ENCODE results near the gene CPM.

The CPM gene

GRCh38 chr12:68903511-68903910 lies 29.5 kb downstream of the CPM start:
- DNase-seq = no peak

GRCh38 chr12:68901551-68901950 lies 31.4 kb downstream of the CPM start:
- DNase-seq = no peak

GRCh38 chr12:68901145-68901544 lies 31.8 kb downstream of the CPM start:
- no peak for DNase-seq

- DNase-seq = no peak
These were observed 32.7 kb downstream of the CPM start for GRCh38 chr12:68900241-68900640.

GRCh38 chr12:68899251-68899771 lies 33.7 kb downstream of the CPM start:
- no peak for DNase-seq

GRCh38 chr12:68896881-68897540 lies 36.0 kb downstream of the CPM start:
- no peak for DNase-seq

- DNase-seq = no peak
These were observed 38.6 kb downstream of the CPM start for GRCh38 chr12:68894276-68894855.

GRCh38 chr12:68893741-68894140 lies 39.2 kb downstream of the CPM start:
- DNase-seq = no peak

- no peak for DNase-seq
These were observed 39.8 kb downstream of the CPM start for GRCh38 chr12:68893201-68893600.

GRCh38 chr12:68891141-68891540 lies 41.8 kb downstream of the CPM start:
- DNase-seq = no peak

GRCh38 chr12:68890701-68891113 lies 42.3 kb downstream of the CPM start:
- no peak for DNase-seq

GRCh38 chr12:68888243-68888642 lies 44.7 kb downstream of the CPM start:
- no peak for DNase-seq

- DNase-seq = no peak
These were observed 45.3 kb downstream of the CPM start for GRCh38 chr12:68887641-68888040.

- no peak for DNase-seq
These were observed 46.1 kb downstream of the CPM start for GRCh38 chr12:68886636-68887572.

GRCh38 chr12:68885381-68885780 lies 47.6 kb downstream of the CPM start:
- DNase-seq = no peak

- DNase-seq = no peak
These were observed 48.7 kb downstream of the CPM start for GRCh38 chr12:68884251-68884650.

- no peak for DNase-seq
These were observed 49.8 kb downstream of the CPM start for GRCh38 chr12:68883151-68883550.

- no peak for DNase-seq
These were observed 50.6 kb downstream of the CPM start for GRCh38 chr12:68882251-68882964.

- no peak for DNase-seq
These were observed 52.2 kb downstream of the CPM start for GRCh38 chr12:68880660-68881325.

- DNase-seq = no peak
These were observed 54.1 kb downstream of the CPM start for GRCh38 chr12:68878846-68879245.

- no peak for DNase-seq
These were observed 54.7 kb downstream of the CPM start for GRCh38 chr12:68878283-68878682.

GRCh38 chr12:68877583-68877982 lies 55.4 kb downstream of the CPM start:
- no peak for DNase-seq
